CD14-positive monocyte (primary cell): ENCODE data around the gene GTF2I. TPM values are rescaled to one million over a fixed set of nuclear protein-coding genes. Genes with fewer than 3 reads are reported as not detected.

Experiments used
- DNase-seq, 3 donors: peaks; one replicate each; pipeline ENCODE4 v3.0.0-alpha.2; 2011 to 2022
- H2AFZ ChIP-seq: 2 replicates; pipeline ENCODE4 v1.6.0; 2012; ENCODE audit warnings: mild to moderate bottlenecking, low read depth, low read length, inconsistent platforms; ENCODE audit not compliant: insufficient read depth, poor library complexity, severe bottlenecking
- H3K27ac ChIP-seq, 2 donors: 1 replicate in 1 of 2; 2 replicates in 1 of 2; pipeline ENCODE4 v1.5.1; 2012 to 2013; ENCODE audit warnings: low read length in 2 of 2, control low read depth in 1 of 2, inconsistent platforms in 1 of 2, low read depth in 1 of 2, mild to moderate bottlenecking in 1 of 2
- H3K27me3 ChIP-seq, 2 donors: one replicate each; pipeline versions ENCODE4 v1.6.0 to v1.6.1; 2011 to 2013; ENCODE audit warnings: low read length in 2 of 2; ENCODE audit not compliant: control insufficient read depth in 2 of 2, insufficient read depth in 2 of 2
- H3K36me3 ChIP-seq, 2 donors: replicated peaks in 1 of 2; 1 replicate in 1 of 2; 2 replicates in 1 of 2; pipeline versions ENCODE4 v1.5.1 to v1.6.1; 2012 to 2013; ENCODE audit warnings: low read length in 2 of 2, control low read depth in 1 of 2, inconsistent platforms in 1 of 2, mild to moderate bottlenecking in 1 of 2; ENCODE audit not compliant: insufficient read depth in 2 of 2, control insufficient read depth in 1 of 2
- H3K4me1 ChIP-seq, 2 donors: 1 replicate in 1 of 2; 2 replicates in 1 of 2; pipeline versions ENCODE4 v1.5.1 to v1.6.1; 2012 to 2013; ENCODE audit warnings: low read length in 2 of 2, control low read depth in 1 of 2, inconsistent platforms in 1 of 2, mild to moderate bottlenecking in 1 of 2, moderate library complexity in 1 of 2; ENCODE audit not compliant: insufficient read depth in 2 of 2, control insufficient read depth in 1 of 2
- H3K4me2 ChIP-seq: replicated peaks from 2 replicates; pipeline ENCODE3; 2012; ENCODE audit warnings: low read length, moderate library complexity, mild to moderate bottlenecking; ENCODE audit not compliant: poor library complexity, severe bottlenecking; ENCODE audit errors: extremely low read depth
- H3K4me3 ChIP-seq, 3 experiments: fragments of 200-600 bp in 1 of 3; sonication (generic) in 1 of 3; replicated peaks in 1 of 3; 1 replicate in 2 of 3; 2 replicates in 1 of 3; pipeline ENCODE4 v1.5.1; 2011 to 2013; ENCODE audit warnings: low read length in 3 of 3, mild to moderate bottlenecking in 3 of 3, control low read depth in 2 of 3, low read depth in 2 of 3, inconsistent platforms in 1 of 3, moderate library complexity in 1 of 3
- H3K79me2 ChIP-seq: 2 replicates; pipeline ENCODE4 v1.6.0; 2012; ENCODE audit warnings: mild to moderate bottlenecking, control low read depth, inconsistent platforms, low read length, moderate library complexity; ENCODE audit not compliant: insufficient read depth
- H3K9ac ChIP-seq: 2 replicates; pipeline ENCODE4 v1.6.0; 2017; ENCODE audit warnings: low read length, mild to moderate bottlenecking; ENCODE audit not compliant: insufficient read depth, poor library complexity, severe bottlenecking
- H3K9me3 ChIP-seq, 2 donors: replicated peaks in 1 of 2; 1 replicate in 1 of 2; 2 replicates in 1 of 2; pipeline versions ENCODE4 v1.5.1 to v1.6.1; 2012 to 2013; ENCODE audit warnings: low read length in 2 of 2, control low read depth in 1 of 2; ENCODE audit not compliant: control insufficient read depth in 1 of 2, insufficient read depth in 1 of 2
- H4K20me1 ChIP-seq: 2 replicates; pipeline ENCODE4 v1.6.0; 2012; ENCODE audit warnings: mild to moderate bottlenecking, low read length, control low read depth, moderate library complexity; ENCODE audit not compliant: insufficient read depth
- H3K27ac Mint-ChIP-seq, 7 donors: one replicate each; pipeline ENCODE4 v1.8.0; 2020; ENCODE audit warnings: mild to moderate bottlenecking in 7 of 7, mixed read lengths in 7 of 7, moderate library complexity in 6 of 7, inconsistent platforms in 2 of 7
- H3K27me3 Mint-ChIP-seq, 3 donors: one replicate each; pipeline ENCODE4 v1.8.0; 2021 to 2022; ENCODE audit warnings: low read depth in 3 of 3, mild to moderate bottlenecking in 3 of 3, mixed read lengths in 3 of 3, moderate library complexity in 3 of 3, inconsistent platforms in 1 of 3
- H3K36me3 Mint-ChIP-seq, 2 donors: one replicate each; pipeline ENCODE4 v1.8.0; 2020; ENCODE audit warnings: mixed read lengths in 2 of 2, inconsistent platforms in 1 of 2, mild to moderate bottlenecking in 1 of 2
- H3K4me1 Mint-ChIP-seq: one replicate; pipeline ENCODE4 v1.8.0; 2020; ENCODE audit warnings: mild to moderate bottlenecking, mixed read lengths
- H3K4me3 Mint-ChIP-seq, 2 donors: one replicate each; pipeline ENCODE4 v1.8.0; 2020; ENCODE audit warnings: mild to moderate bottlenecking in 2 of 2, mixed read lengths in 2 of 2, moderate library complexity in 1 of 2
- H3K9me3 Mint-ChIP-seq, 7 donors: one replicate each; pipeline ENCODE4 v1.8.0; 2020 to 2022; ENCODE audit warnings: mixed read lengths in 7 of 7, mild to moderate bottlenecking in 6 of 7, moderate library complexity in 6 of 7, inconsistent platforms in 2 of 7
- CTCF ChIP-seq: fragments of 200-600 bp; IDR thresholded peaks from one replicate; pipeline ENCODE4 v1.8.0; 2022; ENCODE audit warnings: antibody characterized with exemption, mild to moderate bottlenecking
- WGBS: methylation state at CpG from one replicate; pipeline ENCODE4 v1.1.5; 2013; ENCODE audit warnings: missing lambda C conversion rate; ENCODE audit not compliant: insufficient coverage; 5-methylcytosine and 5-hydroxymethylcytosine counted together
- intact Hi-C, 2 donors: fragments of 100-400 bp; cut with micrococcal nuclease; formaldehyde crosslinking; loops; one replicate each; pipeline versions ENCODE4 v1.15.0 to v1.15.1; 2023
- polyA plus RNA-seq, 3 donors: library from polyadenylated mRNA; depleted of rRNA in 1 of 3; unstranded in 2 of 3; stranded (reverse) in 1 of 3; fragments of 300-500 nt in 2 of 3; fragments of >200 nt in 1 of 3; fragmentation: Illumina TruSeq in 2 of 3; gene quantifications; 1 replicate in 2 of 3; 2 replicates in 1 of 3; pipeline ENCODE4 v1.2.3, GENCODE V29; 2012 to 2021

Gene GTF2I
- polyA plus RNA-seq, 3 donors: 20.9 to 87.8 (median 28.2) TPM

GRCh38 chr7:74672343-74672915 is 14.9 kb downstream of the GTF2I start:
- Histone ChIP-seq H3K79me2 (peaks cover 100% of the 10 kb centered on the region), H3K27me3 (no peaks in the 10 kb centered on the region), H3K9ac (no peak overlapping the region), H2AFZ (no peak overlapping the region), H3K9me3 (no peaks in the 10 kb centered on the region), H3K4me1 (no peaks in the 10 kb centered on the region), H3K36me3 (peaks cover 7 to 16% of the 10 kb centered on the region in 2 donors), H3K4me3 (no peak overlapping the region), H4K20me1 (peaks cover 96% of the 10 kb centered on the region), H3K27ac (no peak overlapping the region), H3K4me2 (no peak overlapping the region)
- intact Hi-C loops: loop anchor here in 1 of 2 donors (10.0 kb wide), 1 partner anchor 258 kb away; no protein-coding TSS in a partner anchor
- Mint-ChIP-seq H3K4me3 (no peak overlapping the region), H3K4me1 (peaks cover 4% of the 10 kb centered on the region), H3K36me3 (peaks cover 11 to 46% of the 10 kb centered on the region in 2 donors), H3K27me3 (peaks cover 0 to 2% (median 0%) of the 10 kb centered on the region in 3 donors), H3K9me3 (no peaks in the 10 kb centered on the region), H3K27ac (peak overlapping the region in 4 of 7 donors; percentile 10 to 53 (median 46))
- no peak for DNase-seq
- TF ChIP-seq CTCF: no peak
- 100% methylated on average over 5 of the region's 6 CpGs for WGBS

- peaks cover 100% of the 10 kb centered on the region for H3K79me2 ChIP-seq
- Mint-ChIP-seq H3K4me3 (no peak overlapping the region), H3K36me3 (peaks cover 11 to 42% of the 10 kb centered on the region in 2 donors), H3K4me1 (peaks cover 4% of the 10 kb centered on the region), H3K27me3 (peaks cover 0 to 2% (median 0%) of the 10 kb centered on the region in 3 donors), H3K27ac (peak overlapping the region in 1 of 7 donors; percentile 32), H3K9me3 (no peaks in the 10 kb centered on the region)
- H3K9me3 ChIP-seq: no peaks in the 10 kb centered on the region
- no peak for TF ChIP-seq CTCF
- no peak overlapping the region for H3K27ac ChIP-seq
- H3K4me3 ChIP-seq: no peak overlapping the region
- H3K27me3 ChIP-seq: no peaks in the 10 kb centered on the region
- peaks cover 10 to 22% of the 10 kb centered on the region in 2 donors for H3K36me3 ChIP-seq
- peaks cover 94% of the 10 kb centered on the region for H4K20me1 ChIP-seq
- no peak overlapping the region for H3K4me2 ChIP-seq
- WGBS: 95% methylated on average over 6 of the region's 7 CpGs
- no peak overlapping the region for H3K9ac ChIP-seq
- no peak overlapping the region for H2AFZ ChIP-seq
- intact Hi-C loops: loop anchor here in 1 of 2 donors (10.0 kb wide), 1 partner anchor 259 kb away; no protein-coding TSS in a partner anchor
- no peaks in the 10 kb centered on the region for H3K4me1 ChIP-seq
- no peak for DNase-seq
Measured at GRCh38 chr7:74674166-74674565, 16.6 kb downstream of the GTF2I start.
